GM20431 (cell line): ENCODE data around the gene TOMM6.
"Not testable (repeated sequence)": the region's sequence is repeated elsewhere in the genome, so short reads cannot be mapped to it uniquely, and the experiment has no call there.

Experiments used
- in situ Hi-C: fragments of 300-500 bp; cut with MseI, MboI; formaldehyde crosslinking; loops from one replicate; pipeline ENCODE4 v1.15.0; 2020; ENCODE audit warnings: low sequenced_read_pairs; ENCODE audit not compliant: unreplicated experiment

TOMM6 gene

GRCh38 chr6:41783106-41783780 lies 4.3 kb upstream of the TOMM6 start:
- in situ Hi-C loops: no loop called here

- in situ Hi-C loops: no loop called here
Observed at GRCh38 chr6:41784581-41785171, 2.8 kb upstream of the TOMM6 start.

- in situ Hi-C loops: no loop called here
Observed at GRCh38 chr6:41785254-41785653, 2.2 kb upstream of the TOMM6 start.

GRCh38 chr6:41785689-41786450 lies 1.6 kb upstream of the TOMM6 start:
- in situ Hi-C loops: no loop called here

GRCh38 chr6:41786451-41787218 lies 859 bp upstream of the TOMM6 start:
- in situ Hi-C loops: no loop called here

GRCh38 chr6:41789390-41789724 lies 1.9 kb downstream of the TOMM6 start:
- in situ Hi-C loops: no loop called here

- in situ Hi-C loops: no loop called here
Observed at GRCh38 chr6:41790045-41790444, 2.6 kb downstream of the TOMM6 start.

GRCh38 chr6:41791305-41791704 lies 3.8 kb downstream of the TOMM6 start:
- in situ Hi-C loops: no loop called here

- in situ Hi-C loops: no loop called here
Observed at GRCh38 chr6:41791984-41792383, 4.5 kb downstream of the TOMM6 start.

- in situ Hi-C loops: no loop called here
Observed at GRCh38 chr6:41796474-41796873, 9.0 kb downstream of the TOMM6 start.

- in situ Hi-C loops: no loop called here
Observed at GRCh38 chr6:41798901-41799558, 11.5 kb downstream of the TOMM6 start.

- in situ Hi-C loops: no loop called here
Observed at GRCh38 chr6:41799559-41799911, 12.0 kb downstream of the TOMM6 start.

GRCh38 chr6:41801380-41801779 lies 13.9 kb downstream of the TOMM6 start:
- in situ Hi-C loops: no loop called here

- in situ Hi-C loops: no loop called here
Observed at GRCh38 chr6:41805830-41806774, 18.6 kb downstream of the TOMM6 start.

- in situ Hi-C loops: no loop called here
Observed at GRCh38 chr6:41811095-41811494, 23.6 kb downstream of the TOMM6 start.

- in situ Hi-C loops: not testable (repeated sequence)
Observed at GRCh38 chr6:41811946-41812345, 24.5 kb downstream of the TOMM6 start.

- in situ Hi-C loops: no loop called here
Observed at GRCh38 chr6:41813469-41813868, 26.0 kb downstream of the TOMM6 start.

GRCh38 chr6:41813956-41814355 lies 26.5 kb downstream of the TOMM6 start:
- in situ Hi-C loops: no loop called here

GRCh38 chr6:41814629-41815028 lies 27.1 kb downstream of the TOMM6 start:
- in situ Hi-C loops: no loop called here
